Measurements from ENCODE around the gene KDELR3. TPM values are rescaled to one million over a fixed set of nuclear protein-coding genes. Genes with fewer than 3 reads are reported as not detected.

KDELR3 gene
- total RNA-seq, 1 experiment from 2014 or later: 7.3 TPM

GRCh38 chr22:38423512-38424503, 44.1 kb upstream of the KDELR3 start:
- H3K23me2 ChIP-seq (ENCODE audit: insufficient read length, low read depth, low read length, poor library complexity, severe bottlenecking): no peaks in the 10 kb centered on the region
- no peaks in the 10 kb centered on the region for H3K27me3 ChIP-seq (ENCODE audit: insufficient read depth, low read length)
- no peak overlapping the region for H2BK12ac ChIP-seq (ENCODE audit: insufficient read length, low read depth, low read length)
- TF ChIP-seq, protein P1, sequence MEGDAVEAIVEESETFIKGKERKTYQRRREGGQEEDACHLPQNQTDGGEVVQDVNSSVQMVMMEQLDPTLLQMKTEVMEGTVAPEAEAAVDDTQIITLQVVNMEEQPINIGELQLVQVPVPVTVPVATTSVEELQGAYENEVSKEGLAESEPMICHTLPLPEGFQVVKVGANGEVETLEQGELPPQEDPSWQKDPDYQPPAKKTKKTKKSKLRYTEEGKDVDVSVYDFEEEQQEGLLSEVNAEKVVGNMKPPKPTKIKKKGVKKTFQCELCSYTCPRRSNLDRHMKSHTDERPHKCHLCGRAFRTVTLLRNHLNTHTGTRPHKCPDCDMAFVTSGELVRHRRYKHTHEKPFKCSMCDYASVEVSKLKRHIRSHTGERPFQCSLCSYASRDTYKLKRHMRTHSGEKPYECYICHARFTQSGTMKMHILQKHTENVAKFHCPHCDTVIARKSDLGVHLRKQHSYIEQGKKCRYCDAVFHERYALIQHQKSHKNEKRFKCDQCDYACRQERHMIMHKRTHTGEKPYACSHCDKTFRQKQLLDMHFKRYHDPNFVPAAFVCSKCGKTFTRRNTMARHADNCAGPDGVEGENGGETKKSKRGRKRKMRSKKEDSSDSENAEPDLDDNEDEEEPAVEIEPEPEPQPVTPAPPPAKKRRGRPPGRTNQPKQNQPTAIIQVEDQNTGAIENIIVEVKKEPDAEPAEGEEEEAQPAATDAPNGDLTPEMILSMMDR (conservative IDR thresholded peaks at IDR 0.05): no peak
- H4K20me1 ChIP-seq (ENCODE audit: control insufficient read depth, insufficient read depth, insufficient read length): no peaks in the 10 kb centered on the region
- Mint-ChIP-seq H3K27me3 (ENCODE audit: low read depth) (no peaks in the 10 kb centered on the region), H3K27ac (peak overlapping the region in 1 of 3 experiments; percentile 52; a peak in 2 of 7 replicates), H3K36me3 (ENCODE audit: insufficient read depth in 1 of 3, low read depth in 3 of 3) (no peaks in the 10 kb centered on the region), H3K4me3 (no peak overlapping the region), H3K9me3 (no peaks in the 10 kb centered on the region), H3K4me1 (peaks cover 23 to 40% of the 10 kb centered on the region in 2 experiments)
- WGBS (ENCODE audit: extremely low coverage, insufficient read length, low lambda C conversion rate): no CpG with 5 or more reads among the region's 18 CpGs
- H3T11ph ChIP-seq (ENCODE audit: low read length): no peak overlapping the region
- H2BK120ac ChIP-seq (ENCODE audit: low read depth, low read length, poor library complexity, severe bottlenecking): no peak overlapping the region
- no peak overlapping the region for H4K91ac ChIP-seq (ENCODE audit: insufficient read length, low read depth, low read length)
- no peak overlapping the region for H3K18ac ChIP-seq (ENCODE audit: insufficient read length, low read depth, low read length)
- H2BK15ac ChIP-seq (ENCODE audit: low read depth, low read length): no peak overlapping the region
- H3K56ac ChIP-seq (ENCODE audit: insufficient read length, low read depth, low read length): no peak overlapping the region
- no peak overlapping the region for H4K8ac ChIP-seq (replicated peaks; ENCODE audit: insufficient read length, low read depth, low read length)
- H3K79me1 ChIP-seq (ENCODE audit: insufficient read depth, low read depth, low read length, poor library complexity, severe bottlenecking): no peaks in the 10 kb centered on the region
- H3K14ac ChIP-seq (ENCODE audit: insufficient read depth, low read length): no peak overlapping the region
- no peak overlapping the region for H4K5ac ChIP-seq (ENCODE audit: insufficient read length, low read depth, low read length)
- H2AFZ ChIP-seq (ENCODE audit: low read length): no peak overlapping the region
- no peak overlapping the region for H3K23ac ChIP-seq (ENCODE audit: insufficient read length, low read depth, low read length)
- no peak overlapping the region for H2AK5ac ChIP-seq (ENCODE audit: insufficient read length, low read length)
- no peak overlapping the region for H3K4ac ChIP-seq (ENCODE audit: low read depth, low read length)
- H3K4me2 ChIP-seq (ENCODE audit: insufficient read depth, insufficient read length, low read length): no peak overlapping the region
- no peak overlapping the region for H2BK5ac ChIP-seq (ENCODE audit: insufficient read length, low read length)
- H3K27ac ChIP-seq (ENCODE audit: insufficient read length, low read depth, low read length): no peak overlapping the region
- no peaks in the 10 kb centered on the region for H3K79me2 ChIP-seq (ENCODE audit: insufficient read depth, low read length)
- H3K9ac ChIP-seq (ENCODE audit: extremely low read depth, insufficient read length, low read length): no peak overlapping the region
- no peaks in the 10 kb centered on the region for H3K9me3 ChIP-seq (ENCODE audit: control insufficient read depth, low read depth, low read length)
- H2BK20ac ChIP-seq (ENCODE audit: low read depth, low read length, poor library complexity, severe bottlenecking): no peak overlapping the region
- no peaks in the 10 kb centered on the region; the same call in 1 of the 2 replicates for H3K4me1 ChIP-seq (ENCODE audit: insufficient read depth, low read length)
- peak; percentile 35 for DNase-seq

Measured in H9 (cell line).